DMS153 treated with DMSO at 0.1 percent for 48 hours (cell line): ENCODE measurements around the gene ZNF580.
A peak's percentile ranks its signal among the peaks of the same experiment; 100 is the strongest.

Source experiments
- DNase-seq: peaks from one replicate; lab custom pipeline; 2025; ENCODE audit not compliant: unreplicated experiment; lab: John Stamatoyannopoulos, UW

ZNF580 gene

GRCh38 chr19:55644842-55645511, 4.2 kb downstream of the ZNF580 start:
- DNase-seq, result no peak

DNA sequence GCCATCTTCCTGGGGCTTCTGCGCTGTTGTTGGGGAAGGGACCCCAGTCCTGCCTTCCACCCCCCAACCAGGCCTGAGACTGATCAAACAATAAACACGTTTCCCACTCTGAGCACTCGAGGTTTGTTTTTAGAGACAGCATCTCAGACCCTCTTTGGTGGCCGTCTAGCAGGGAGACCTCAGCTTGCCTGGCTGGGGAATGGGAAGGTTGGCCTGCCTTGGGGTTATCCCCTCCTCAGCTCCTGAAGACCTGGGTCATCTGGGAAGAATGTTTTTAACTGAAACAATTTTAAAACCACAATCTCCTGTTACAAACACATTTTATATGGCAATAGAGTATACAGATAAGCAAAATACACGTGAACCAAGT, 4.7 kb downstream of the ZNF580 start:
- no peak for DNase-seq

- DNase-seq, result no peak
Observed at GRCh38 chr19:55646889-55647731, 6.3 kb downstream of the ZNF580 start.

GRCh38 chr19:55647732-55648584, 7.2 kb downstream of the ZNF580 start, which contains the start of gene CCDC106:
TSS of gene CCDC106 (plus strand) at chr19:55648212. CDS start at chr19:55649047, 835 bp downstream.
- DNase-seq, result no peak

DNA sequence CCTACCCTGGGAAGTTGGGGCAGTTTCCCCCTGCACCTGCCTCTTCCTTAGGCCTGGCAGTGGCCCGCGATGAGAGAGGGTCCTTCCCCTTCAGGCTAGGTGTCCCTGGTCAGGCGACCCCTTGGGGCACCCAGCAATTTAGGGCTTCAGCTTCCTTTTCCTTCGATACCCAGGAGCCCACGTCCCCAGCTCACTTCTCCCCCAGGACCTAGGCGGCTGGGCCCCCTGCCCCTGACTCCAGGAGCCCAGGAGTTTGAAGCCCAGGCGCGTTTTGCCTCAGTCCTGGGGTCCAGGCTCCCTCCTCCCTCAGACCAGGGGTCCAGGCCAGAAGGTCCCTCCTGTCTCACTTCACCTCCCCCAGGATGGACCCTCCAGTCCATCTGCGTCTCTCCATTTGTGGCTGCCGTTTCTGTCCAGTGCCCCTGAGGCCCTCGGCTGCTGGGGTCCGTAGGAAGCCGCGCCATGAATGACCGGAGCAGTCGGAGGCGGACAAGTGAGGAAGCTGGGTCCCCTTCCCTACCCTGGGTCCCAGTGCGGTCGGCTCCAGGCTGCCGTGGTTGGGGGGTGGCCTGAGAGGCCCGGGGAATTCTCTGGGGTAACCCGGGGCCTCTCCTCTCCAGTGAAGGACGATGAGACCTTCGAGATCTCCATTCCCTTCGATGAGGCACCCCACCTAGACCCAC, 7.9 kb downstream of the ZNF580 start:
- DNase-seq, result no peak

DNA sequence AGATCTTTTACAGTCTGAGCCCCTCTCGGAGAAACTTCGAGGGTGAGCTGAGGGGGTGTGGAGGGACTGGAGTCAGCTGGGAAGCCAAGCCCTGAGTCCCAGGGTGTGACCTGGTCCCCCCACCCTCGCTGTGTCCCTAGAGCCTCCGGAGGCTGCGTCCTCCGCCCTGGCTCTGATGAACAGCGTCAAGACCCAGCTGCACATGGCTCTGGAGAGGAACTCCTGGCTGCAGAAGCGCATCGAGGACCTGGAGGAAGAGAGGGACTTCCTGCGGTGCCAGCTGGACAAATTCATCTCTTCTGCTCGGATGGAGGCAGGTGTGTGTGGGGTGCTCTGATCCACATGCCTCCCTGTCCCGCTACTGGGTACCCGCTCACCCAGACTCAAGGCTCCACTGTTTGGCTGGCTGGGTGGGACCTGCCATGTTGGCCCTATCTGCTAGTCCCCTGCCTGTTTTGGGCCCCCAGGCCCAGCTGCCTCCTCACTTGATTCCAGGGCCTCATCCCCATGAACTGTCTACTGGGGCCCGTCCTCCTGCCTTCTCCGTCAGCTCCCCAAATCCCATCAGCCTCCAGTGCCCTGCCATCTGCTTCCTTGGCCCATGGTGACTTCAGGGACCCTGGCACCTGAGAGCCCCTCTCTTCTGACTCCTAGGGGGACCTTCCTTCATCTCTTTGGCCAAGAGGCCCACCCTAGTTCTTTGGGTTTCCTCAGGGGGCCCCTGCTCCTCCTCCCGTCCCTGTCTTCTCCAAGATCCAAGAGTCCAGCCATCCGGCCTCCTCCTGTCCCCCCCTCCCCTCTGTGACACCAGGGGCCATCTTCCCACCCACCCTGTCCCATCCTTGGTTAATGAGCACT, 8.7 kb downstream of the ZNF580 start:
- no peak for DNase-seq

GRCh38 chr19:55650126-55650557, 9.3 kb downstream of the ZNF580 start:
- no peak for DNase-seq

DNA sequence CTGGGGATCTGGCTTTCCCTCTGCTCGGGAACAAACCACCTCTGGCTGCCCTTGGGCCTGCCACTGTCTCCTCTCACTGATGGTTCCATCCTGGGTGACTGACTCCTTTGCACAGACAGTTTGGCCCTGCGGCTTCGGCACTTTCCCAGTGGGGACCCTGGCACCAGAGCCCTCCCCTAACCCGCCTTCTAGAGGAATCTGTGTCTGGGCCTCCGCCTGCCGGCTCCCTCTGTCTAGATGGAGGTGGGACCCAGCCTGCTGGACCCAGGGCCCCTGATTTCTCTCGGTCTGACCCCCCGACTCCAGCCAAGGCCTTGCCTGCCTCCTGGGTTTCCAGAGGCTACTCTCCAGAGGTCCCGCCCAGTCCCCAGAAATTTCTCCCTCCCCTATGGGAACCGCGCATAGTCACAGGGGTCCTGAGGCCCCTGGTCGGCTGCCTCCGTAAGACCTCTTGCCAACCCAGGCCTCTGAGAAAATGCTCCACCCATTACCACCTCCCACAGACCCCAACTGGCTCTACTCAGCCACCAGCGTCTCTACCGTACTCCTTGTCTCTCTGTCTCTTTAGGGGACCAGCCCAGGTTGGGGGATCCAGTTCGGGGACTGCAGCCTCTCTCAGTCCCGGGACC, 9.9 kb downstream of the ZNF580 start:
- no peak for DNase-seq

GRCh38 chr19:55651236-55651635, 10.4 kb downstream of the ZNF580 start:
- DNase-seq, result no peak

DNA sequence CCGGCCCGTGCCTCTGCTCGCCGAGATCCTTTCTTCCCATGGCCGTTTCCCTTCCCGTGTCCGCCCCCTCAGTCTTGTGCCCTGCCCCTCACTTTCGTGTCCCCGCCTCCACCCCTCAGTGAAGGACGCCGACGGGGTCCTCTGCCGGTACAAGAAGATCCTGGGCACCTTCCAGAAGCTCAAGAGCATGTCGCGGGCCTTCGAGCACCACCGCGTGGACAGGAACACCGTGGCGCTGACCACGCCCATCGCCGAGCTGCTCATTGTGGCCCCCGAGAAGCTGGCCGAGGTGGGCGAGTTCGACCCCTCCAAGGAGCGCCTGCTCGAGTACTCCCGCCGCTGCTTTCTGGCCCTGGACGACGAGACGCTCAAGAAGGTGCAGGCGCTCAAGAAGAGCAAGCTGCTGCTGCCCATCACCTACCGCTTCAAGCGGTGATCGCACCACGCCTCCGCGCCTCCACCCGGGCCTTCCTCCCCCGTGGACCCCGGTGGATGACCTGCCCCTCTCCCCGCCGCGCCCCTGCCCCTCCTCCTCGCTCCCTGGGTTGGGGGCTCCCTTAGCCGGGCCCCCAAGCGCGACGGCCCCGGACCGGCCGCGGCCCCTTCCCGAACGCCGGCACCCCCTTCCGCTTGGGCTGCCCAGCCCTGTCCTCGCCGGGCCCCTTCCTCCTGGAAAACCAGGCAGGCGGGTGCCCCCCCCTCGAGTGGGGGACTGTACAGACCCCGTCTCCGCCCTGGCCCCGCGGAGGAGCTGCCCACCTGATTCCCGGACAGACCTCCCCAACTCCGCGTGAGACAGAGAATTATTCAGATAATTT, 11.7 kb downstream of the ZNF580 start:
- DNase-seq, result no peak

DNA sequence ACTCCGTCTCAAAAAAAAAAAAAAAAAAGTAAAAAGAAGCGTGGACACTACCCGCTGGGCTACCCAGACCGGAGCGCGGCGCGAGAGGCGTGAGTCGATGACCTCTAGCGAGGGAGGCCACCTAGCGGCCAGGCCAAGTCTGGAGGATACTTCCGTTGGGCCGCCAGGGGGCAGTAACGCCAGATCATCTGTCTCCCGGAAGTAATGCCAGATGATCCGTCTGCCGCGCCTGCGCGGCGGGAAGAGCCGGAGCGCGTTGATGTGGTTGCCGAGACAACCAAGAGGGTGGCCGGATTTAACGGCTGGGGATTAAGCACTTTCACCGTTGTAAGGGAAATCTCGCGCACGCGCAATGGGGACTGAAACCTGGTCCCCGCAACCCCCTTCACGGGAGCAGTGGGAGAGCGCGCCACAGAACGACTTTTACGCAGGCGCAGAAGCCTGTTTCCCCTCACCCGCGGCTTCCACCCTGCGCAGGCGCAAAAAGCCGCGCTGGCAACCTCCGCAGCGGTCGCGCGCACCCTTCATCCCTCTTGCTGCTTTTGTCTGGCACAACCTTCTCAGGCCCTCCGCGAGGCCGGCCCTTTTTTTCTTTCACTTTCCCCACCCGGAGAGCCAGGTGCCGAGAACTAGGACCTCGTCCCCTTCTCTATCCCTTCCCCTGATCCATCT, 13.0 kb downstream of the ZNF580 start:
- DNase-seq, result peak; percentile 93

- peak; percentile 99 for DNase-seq
Observed at GRCh38 chr19:55654323-55654867, 13.6 kb downstream of the ZNF580 start.

GRCh38 chr19:55654868-55655647, 14.3 kb downstream of the ZNF580 start, which contains the start of gene U2AF2:
TSS of gene U2AF2 (plus strand) at chr19:55655035. CDS start at chr19:55655105, 70 bp downstream.
- peak; percentile 97 for DNase-seq

- no peak for DNase-seq
Observed at GRCh38 chr19:55655648-55656040, 14.8 kb downstream of the ZNF580 start.

DNA sequence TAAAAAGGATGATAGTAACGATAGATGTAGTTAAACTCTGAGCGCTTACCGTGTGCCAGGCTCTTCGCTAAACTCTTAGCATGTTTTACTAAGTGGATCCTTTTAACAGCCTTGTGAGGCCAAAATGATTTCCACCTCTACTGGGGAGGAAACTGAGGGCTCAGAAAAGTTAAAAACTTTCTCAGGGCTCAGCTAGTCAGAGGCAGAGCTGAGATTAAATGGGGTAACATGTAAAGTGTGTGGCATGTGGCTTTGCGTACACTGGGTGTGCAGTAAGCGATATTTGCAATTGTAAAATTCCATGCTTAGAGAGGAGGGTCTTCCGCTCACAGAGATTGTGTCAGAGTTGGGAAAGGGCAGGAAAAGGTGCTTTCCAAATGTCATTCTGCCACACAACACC, 15.8 kb downstream of the ZNF580 start:
- no peak for DNase-seq

- DNase-seq, result no peak
Observed at GRCh38 chr19:55656988-55657747, 16.4 kb downstream of the ZNF580 start.
